ENCODE measurements around the gene TCERG1L. TPM values are rescaled to one million over a fixed set of nuclear protein-coding genes. Genes with fewer than 3 reads are reported as not detected.

TCERG1L gene
- polyA plus RNA-seq, 3 donors: not detected

DNA sequence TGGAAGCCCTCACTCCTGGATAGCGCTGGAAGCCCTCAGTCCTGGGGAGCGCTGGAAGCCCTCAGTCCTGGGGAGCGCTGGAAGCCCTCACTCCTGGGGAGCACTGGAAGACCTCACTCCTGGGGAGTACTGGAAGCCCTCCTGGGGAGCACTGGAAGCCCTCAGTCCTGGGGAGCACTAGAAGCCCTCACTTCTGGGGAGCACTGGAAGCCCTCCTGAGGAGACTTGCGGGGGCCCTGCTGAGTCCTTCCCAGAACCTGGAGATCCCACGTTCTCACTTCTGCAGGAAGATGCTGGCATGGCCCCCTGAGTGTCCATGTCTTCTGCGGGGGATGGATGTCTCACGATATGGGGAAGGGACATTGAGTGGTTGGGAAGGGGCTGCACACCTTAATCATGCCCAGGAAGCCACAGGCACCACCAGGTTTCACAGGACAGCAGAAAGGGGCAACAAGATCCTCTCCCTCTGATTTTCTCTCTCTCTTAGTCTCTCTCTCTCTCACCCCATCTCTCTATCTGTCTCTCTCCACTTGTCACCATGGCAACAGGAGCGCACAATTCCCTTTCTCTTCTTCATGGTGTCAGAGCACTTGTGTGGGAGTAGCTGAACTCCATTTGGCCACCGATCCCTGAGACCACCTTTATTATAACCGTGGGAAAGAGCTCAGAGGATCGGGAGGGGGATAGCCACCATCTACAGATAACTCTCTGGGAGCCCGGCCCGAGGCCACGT is 267.0 kb downstream of the TCERG1L start:
- Histone ChIP-seq H2AFZ (ENCODE audit: insufficient read depth, low read depth, low read length, poor library complexity, severe bottlenecking) (no peak overlapping the region), H3K9ac (ENCODE audit: insufficient read depth, low read length, poor library complexity, severe bottlenecking) (no peak overlapping the region), H4K20me1 (ENCODE audit: insufficient read depth, low read length) (no peaks in the 10 kb centered on the region), H3K79me2 (ENCODE audit: insufficient read depth, low read length) (no peaks in the 10 kb centered on the region), H3K4me2 (replicated peaks; ENCODE audit: extremely low read depth, low read length, poor library complexity, severe bottlenecking) (no peak overlapping the region), H3K4me1 (ENCODE audit: control insufficient read depth in 1 of 2, insufficient read depth in 2 of 2, low read length in 2 of 2) (no peaks in the 10 kb centered on the region), H3K36me3 (replicated peaks in 1 of 2; ENCODE audit: control insufficient read depth in 1 of 2, insufficient read depth in 2 of 2, low read length in 2 of 2) (no peaks in the 10 kb centered on the region), H3K9me3 (replicated peaks in 1 of 2; ENCODE audit: control insufficient read depth in 1 of 2, insufficient read depth in 1 of 2, low read length in 2 of 2) (peaks cover 4 to 19% of the 10 kb centered on the region in 2 donors), H3K27ac (ENCODE audit: low read depth in 1 of 2, low read length in 2 of 2) (no peak overlapping the region), H3K4me3 (replicated peaks in 1 of 3; ENCODE audit: low read depth in 2 of 3, low read length in 3 of 3) (no peak overlapping the region), H3K27me3 (ENCODE audit: control insufficient read depth in 2 of 2, insufficient read depth in 2 of 2, low read length in 2 of 2) (no peaks in the 10 kb centered on the region)
- H3K27ac Mint-ChIP-seq: no peak overlapping the region
- no peak overlapping the region for H3K4me3 Mint-ChIP-seq
- no peaks in the 10 kb centered on the region for H3K4me1 Mint-ChIP-seq
- WGBS (ENCODE audit: insufficient coverage): 67% methylated on average over 6 of the region's 14 CpGs
- no peaks in the 10 kb centered on the region for H3K36me3 Mint-ChIP-seq
- intact Hi-C loops (cut with micrococcal nuclease): no loop called here
- DNase-seq: no peak
- TF ChIP-seq CTCF (IDR thresholded peaks at IDR 0.05): no peak
- peaks cover 1 to 4% (median 3%) of the 10 kb centered on the region in 3 donors for H3K27me3 Mint-ChIP-seq (ENCODE audit: low read depth in 3 of 3)
- H3K9me3 Mint-ChIP-seq: peaks cover 7 to 18% (median 12%) of the 10 kb centered on the region in 7 donors

GRCh38 chr10:131043039-131043691 is 268.4 kb downstream of the TCERG1L start:
- Mint-ChIP-seq H3K4me1 (no peaks in the 10 kb centered on the region), H3K9me3 (peaks cover 7 to 18% (median 12%) of the 10 kb centered on the region in 7 donors)

More at GRCh38 chr10:131043039-131043691, 268.4 kb downstream of the TCERG1L start:
- no peak overlapping the region for H3K27ac Mint-ChIP-seq
- TF ChIP-seq CTCF (IDR thresholded peaks at IDR 0.05): no peak
- Histone ChIP-seq H3K79me2 (ENCODE audit: insufficient read depth, low read length) (no peaks in the 10 kb centered on the region), H3K27me3 (ENCODE audit: control insufficient read depth in 2 of 2, insufficient read depth in 2 of 2, low read length in 2 of 2) (no peaks in the 10 kb centered on the region), H3K9ac (ENCODE audit: insufficient read depth, low read length, poor library complexity, severe bottlenecking) (no peak overlapping the region), H3K4me3 (replicated peaks in 1 of 3; ENCODE audit: low read depth in 2 of 3, low read length in 3 of 3) (no peak overlapping the region), H3K4me1 (ENCODE audit: control insufficient read depth in 1 of 2, insufficient read depth in 2 of 2, low read length in 2 of 2) (no peaks in the 10 kb centered on the region), H2AFZ (ENCODE audit: insufficient read depth, low read depth, low read length, poor library complexity, severe bottlenecking) (no peak overlapping the region), H3K9me3 (replicated peaks in 1 of 2; ENCODE audit: control insufficient read depth in 1 of 2, insufficient read depth in 1 of 2, low read length in 2 of 2) (peaks cover 4 to 19% of the 10 kb centered on the region in 2 donors), H3K36me3 (replicated peaks in 1 of 2; ENCODE audit: control insufficient read depth in 1 of 2, insufficient read depth in 2 of 2, low read length in 2 of 2) (no peaks in the 10 kb centered on the region), H3K27ac (ENCODE audit: low read depth in 1 of 2, low read length in 2 of 2) (no peak overlapping the region), H3K4me2 (replicated peaks; ENCODE audit: extremely low read depth, low read length, poor library complexity, severe bottlenecking) (no peak overlapping the region), H4K20me1 (ENCODE audit: insufficient read depth, low read length) (no peaks in the 10 kb centered on the region)
- DNase-seq: no peak
- H3K27me3 Mint-ChIP-seq (ENCODE audit: low read depth in 3 of 3): peaks cover 1 to 3% (median 2%) of the 10 kb centered on the region in 3 donors
- H3K4me3 Mint-ChIP-seq: no peak overlapping the region
- intact Hi-C loops (cut with micrococcal nuclease): no loop called here
- 72% methylated on average over 7 of the region's 10 CpGs for WGBS (ENCODE audit: insufficient coverage)
- H3K36me3 Mint-ChIP-seq: no peaks in the 10 kb centered on the region
